SK-N-SH (cell line): ENCODE measurements around the gene LRP10. TPM values are rescaled to one million over a fixed set of nuclear protein-coding genes. Genes with fewer than 3 reads are reported as not detected.

Source experiments
- CTCF ChIA-PET: fragments of 300-600, 350-600 bp; formaldehyde crosslinking; extraction: SDS; loops from one replicate; lab custom pipeline; 2021; lab: Yijun Ruan, JAX
- POLR2A ChIA-PET: fragments of 350-600 bp; sonication (Branson Sonifier 250); formaldehyde crosslinking; extraction: SDS; loops from one replicate; lab custom pipeline; 2020; ENCODE audit warnings: antibody characterized with exemption, inconsistent platforms; lab: Yijun Ruan, JAX
- DNase-seq: peaks from one replicate; pipeline ENCODE4 v3.0.0; 2012
- H2AFZ ChIP-seq: fragments of 200-600 bp; sonication (generic); 2 replicates; pipeline ENCODE4 v1.8.1; 2016; ENCODE audit warnings: antibody characterized with exemption, mild to moderate bottlenecking, low read depth
- H3F3A ChIP-seq: fragments of 200-600 bp; sonication (generic); replicated peaks from 2 replicates; pipeline ENCODE3; 2016; ENCODE audit warnings: antibody characterized with exemption, mild to moderate bottlenecking; ENCODE audit not compliant: insufficient read depth
- H3K27ac ChIP-seq, 2 experiments: fragments of 200-500 bp in 1 of 2; fragments of 200-600 bp in 1 of 2; sonication (Bioruptor generic) in 1 of 2; sonication (generic), shearing (Covaris generic) in 1 of 2; 2 replicates each; pipeline versions ENCODE4 v1.5.1 to v1.6.1; 2014 to 2016; ENCODE audit warnings: low read depth in 2 of 2, inconsistent platforms in 1 of 2, low read length in 1 of 2, mild to moderate bottlenecking in 1 of 2, mixed read lengths in 1 of 2
- H3K27me3 ChIP-seq: fragments of 200-600 bp; sonication (generic), shearing (Covaris generic); 2 replicates; pipeline ENCODE4 v1.6.1; 2016; ENCODE audit warnings: mixed run types; ENCODE audit not compliant: insufficient read depth
- H3K36me3 ChIP-seq, 2 experiments: fragments of 200-500 bp in 1 of 2; fragments of 200-600 bp in 1 of 2; sonication (Bioruptor generic) in 1 of 2; sonication (generic) in 1 of 2; replicated peaks in 1 of 2; 2 replicates each; pipeline versions ENCODE3 to v1.5.1; 2014 to 2016; ENCODE audit warnings: low read length in 1 of 2, mild to moderate bottlenecking in 1 of 2; ENCODE audit not compliant: insufficient read depth in 2 of 2, control insufficient read depth in 1 of 2
- H3K4me1 ChIP-seq, 2 experiments: fragments of 200-500 bp in 1 of 2; fragments of 200-600 bp in 1 of 2; sonication (Bioruptor generic) in 1 of 2; sonication (generic), shearing (Covaris generic) in 1 of 2; 2 replicates each; pipeline versions ENCODE4 v1.5.1 to v1.6.1; 2014 to 2016; ENCODE audit warnings: low read depth in 1 of 2, low read length in 1 of 2, mixed run types in 1 of 2; ENCODE audit not compliant: insufficient read depth in 2 of 2, control insufficient read depth in 1 of 2
- H3K4me2 ChIP-seq: fragments of 200-600 bp; sonication (generic), shearing (Covaris generic); 2 replicates; pipeline ENCODE4 v1.6.1; 2017; ENCODE audit warnings: mixed run types
- H3K4me3 ChIP-seq, 2 experiments: fragments of 200-500 bp in 1 of 2; fragments of 200-600 bp in 1 of 2; sonication (Bioruptor generic) in 1 of 2; sonication (generic), shearing (Covaris generic) in 1 of 2; 2 replicates each; pipeline versions ENCODE4 v1.5.1 to v1.8.1; 2014 to 2016; ENCODE audit warnings: low read depth in 2 of 2, inconsistent platforms in 1 of 2, low read length in 1 of 2, mild to moderate bottlenecking in 1 of 2, mixed read lengths in 1 of 2, moderate library complexity in 1 of 2
- H3K79me2 ChIP-seq: fragments of 200-600 bp; sonication (generic); 2 replicates; pipeline ENCODE4 v1.8.1; 2017; ENCODE audit warnings: mild to moderate bottlenecking; ENCODE audit not compliant: insufficient read depth
- H3K9ac ChIP-seq: fragments of 200-600 bp; sonication (generic); 2 replicates; pipeline ENCODE4 v1.6.1; 2017; ENCODE audit warnings: mixed run types
- H3K9me2 ChIP-seq: fragments of 200-600 bp; sonication (generic); 2 replicates; pipeline ENCODE4 v1.6.1; 2017; ENCODE audit warnings: mixed run types
- H3K9me3 ChIP-seq: fragments of 200-600 bp; sonication (generic); 2 replicates; pipeline ENCODE4 v1.6.1; 2017; ENCODE audit warnings: mixed run types, mild to moderate bottlenecking, moderate library complexity
- H4K20me1 ChIP-seq: fragments of 200-600 bp; sonication (generic); 2 replicates; pipeline ENCODE4 v1.6.1; 2017; ENCODE audit warnings: mild to moderate bottlenecking, mixed run types; ENCODE audit not compliant: insufficient read depth
- CHD2 ChIP-seq: fragments of 150-350 bp; IDR thresholded peaks from 2 replicates; pipeline ENCODE4 v1.6.1; 2018; ENCODE audit warnings: low read length; ENCODE audit not compliant: partially characterized antibody
- ELF1 ChIP-seq: IDR thresholded peaks from 2 replicates; pipeline ENCODE4 v1.4.0; 2012
- EZH2phosphoT487 ChIP-seq: fragments of 200-600 bp; sonication (generic); IDR thresholded peaks from 2 replicates; pipeline ENCODE4 v1.6.1; 2017; ENCODE audit warnings: low read depth, mixed run types, mild to moderate bottlenecking, antibody characterized with exemption, moderate library complexity, borderline replicate concordance
- FOSL2 ChIP-seq: IDR thresholded peaks from 2 replicates; pipeline ENCODE4 v1.4.0; 2012; ENCODE audit warnings: low read depth, mild to moderate bottlenecking, moderate library complexity, borderline replicate concordance
- IRF3 ChIP-seq: fragments of 150-350 bp; IDR thresholded peaks from 2 replicates; pipeline ENCODE4 v1.6.1; 2016; ENCODE audit warnings: mild to moderate bottlenecking, low read depth, low read length
- MEF2A ChIP-seq: IDR thresholded peaks from 2 replicates; pipeline ENCODE4 v1.4.0; 2012; ENCODE audit warnings: low read depth, borderline replicate concordance
- NFIC ChIP-seq: IDR thresholded peaks from 2 replicates; pipeline ENCODE4 v1.4.0; 2012; ENCODE audit warnings: borderline replicate concordance
- PBX3 ChIP-seq: IDR thresholded peaks from 2 replicates; pipeline ENCODE4; 2012
- REST ChIP-seq: IDR thresholded peaks from 2 replicates; pipeline ENCODE4 v1.6.1; 2012; ENCODE audit warnings: mild to moderate bottlenecking, low read depth, low read length, moderate library complexity
- SMC3 ChIP-seq: IDR thresholded peaks from 2 replicates; pipeline ENCODE4 v1.6.1; 2012; ENCODE audit warnings: low read depth, low read length, improper control_type of control experiment
- TCF12 ChIP-seq: IDR thresholded peaks from 2 replicates; pipeline ENCODE4 v1.4.0; 2012
- TEAD4 ChIP-seq: IDR thresholded peaks from 2 replicates; pipeline ENCODE4 v1.4.0; 2012; ENCODE audit warnings: mild to moderate bottlenecking, borderline replicate concordance; ENCODE audit not compliant: insufficient read depth
- USF1 ChIP-seq: IDR thresholded peaks from 2 replicates; pipeline ENCODE4 v1.4.0; 2012; ENCODE audit warnings: low read depth, borderline replicate concordance
- YY1 ChIP-seq: IDR thresholded peaks from 2 replicates; pipeline ENCODE4 v1.4.0; 2012; ENCODE audit warnings: low read depth, mild to moderate bottlenecking
- ZBTB33 ChIP-seq: IDR thresholded peaks from 2 replicates; pipeline ENCODE4 v1.4.0; 2012; ENCODE audit warnings: low read depth, borderline replicate concordance
- WGBS: methylation state at CpG from one replicate; pipeline ENCODE4 v1.1.6; 2017; ENCODE audit warnings: low lambda C conversion rate; 5-methylcytosine and 5-hydroxymethylcytosine counted together
- polyA plus RNA-seq, 3 experiments: library from polyadenylated mRNA; depleted of rRNA; stranded (reverse); fragments of >200 nt; gene quantifications; 2 replicates each; pipeline ENCODE4 v1.2.3, GENCODE V29; 2012
- TF ChIP-seq, protein P1 (sequence below): fragments of 200-600 bp; sonication (generic); IDR thresholded peaks from 2 replicates; pipeline ENCODE4 v1.6.1; 2017; ENCODE audit warnings: antibody characterized with exemption, mild to moderate bottlenecking, moderate library complexity

The LRP10 gene
- polyA plus RNA-seq, 1 of the 3 experiments (the other 2 are of a cell fraction) = 117 TPM

- no peaks in the 10 kb centered on the region for H3K9me2 ChIP-seq
- CTCF ChIA-PET = interaction anchor here (0.7 to 3.0 kb wide), 7 partner anchors 10 to 326 kb away, joined by 3 to 25 read pairs (median 4); partner anchors contain the start of gene LRP10
These were observed 24.8 kb downstream of the LRP10 start for GRCh38 chr14:22896356-22896755.

More at GRCh38 chr14:22896356-22896755, 24.8 kb downstream of the LRP10 start:
- Histone ChIP-seq H3K27me3 (no peaks in the 10 kb centered on the region), H3F3A (peaks cover 15% of the 10 kb centered on the region), H3K9ac (no peak overlapping the region), H3K36me3 (peaks cover 0 to 14% of the 10 kb centered on the region in 2 experiments), H4K20me1 (no peaks in the 10 kb centered on the region), H3K4me3 (no peak overlapping the region), H3K4me1 (peaks cover 0 to 14% of the 10 kb centered on the region in 2 experiments; a peak in 3 of 4 replicates), H3K4me2 (no peak overlapping the region), H3K27ac (no peak overlapping the region), H3K79me2 (no peaks in the 10 kb centered on the region), H3K9me3 (no peaks in the 10 kb centered on the region), H2AFZ (no peak overlapping the region)
- TF ChIP-seq, protein P1, sequence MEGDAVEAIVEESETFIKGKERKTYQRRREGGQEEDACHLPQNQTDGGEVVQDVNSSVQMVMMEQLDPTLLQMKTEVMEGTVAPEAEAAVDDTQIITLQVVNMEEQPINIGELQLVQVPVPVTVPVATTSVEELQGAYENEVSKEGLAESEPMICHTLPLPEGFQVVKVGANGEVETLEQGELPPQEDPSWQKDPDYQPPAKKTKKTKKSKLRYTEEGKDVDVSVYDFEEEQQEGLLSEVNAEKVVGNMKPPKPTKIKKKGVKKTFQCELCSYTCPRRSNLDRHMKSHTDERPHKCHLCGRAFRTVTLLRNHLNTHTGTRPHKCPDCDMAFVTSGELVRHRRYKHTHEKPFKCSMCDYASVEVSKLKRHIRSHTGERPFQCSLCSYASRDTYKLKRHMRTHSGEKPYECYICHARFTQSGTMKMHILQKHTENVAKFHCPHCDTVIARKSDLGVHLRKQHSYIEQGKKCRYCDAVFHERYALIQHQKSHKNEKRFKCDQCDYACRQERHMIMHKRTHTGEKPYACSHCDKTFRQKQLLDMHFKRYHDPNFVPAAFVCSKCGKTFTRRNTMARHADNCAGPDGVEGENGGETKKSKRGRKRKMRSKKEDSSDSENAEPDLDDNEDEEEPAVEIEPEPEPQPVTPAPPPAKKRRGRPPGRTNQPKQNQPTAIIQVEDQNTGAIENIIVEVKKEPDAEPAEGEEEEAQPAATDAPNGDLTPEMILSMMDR = no peak
- TF ChIP-seq EZH2phosphoT487 (no peak), MEF2A (no peak), FOSL2 (no peak), TEAD4 (no peak), CHD2 (no peak), USF1 (no peak), NFIC (no peak), PBX3 (no peak), IRF3 (no peak), YY1 (no peak), ZBTB33 (no peak), REST (no peak), SMC3 (no peak), TCF12 (no peak), ELF1 (no peak)
- POLR2A ChIA-PET = no interaction called here
- no peak for DNase-seq
- 99% methylated on average over 5 of the region's 5 CpGs for WGBS
